ENCODE data around the gene SLC43A3. TPM values are rescaled to one million over a fixed set of nuclear protein-coding genes. Genes with fewer than 3 reads are reported as not detected.

The SLC43A3 gene
- total RNA-seq, 2 experiments from 2014 or later, result 41.3 to 62.1 TPM

DNA sequence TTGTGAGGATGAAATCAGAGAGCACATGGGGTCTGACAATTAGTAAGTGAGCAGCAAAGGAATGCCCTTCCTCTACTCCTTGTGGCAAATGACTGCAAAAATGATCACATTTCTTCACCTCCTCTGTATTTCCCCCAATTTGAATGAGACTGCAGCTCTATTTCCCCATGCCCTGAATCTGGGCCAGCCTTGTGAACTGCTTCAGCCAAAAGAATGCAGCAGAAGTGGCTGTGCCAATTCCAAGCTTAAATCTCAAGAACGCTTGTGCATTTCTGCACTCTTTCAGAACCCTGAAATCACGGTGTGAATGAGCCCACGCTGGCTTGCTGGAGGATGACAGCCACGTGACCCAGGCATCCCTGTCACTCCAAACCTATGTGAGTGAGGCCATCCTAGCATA lies 9.9 kb downstream of the SLC43A3 start:
- no peak overlapping the region for H3K27ac ChIP-seq (ENCODE audit: low read depth, low read length, poor library complexity, severe bottlenecking)
- ChIA-PET POLR2A (interaction anchor here (1.6 kb wide), 1 partner anchor 12 kb away, joined by 3 read pairs; no protein-coding TSS in a partner anchor), CTCF (ENCODE audit: unreplicated experiment) (no interaction called here)
- H3K79me2 ChIP-seq (ENCODE audit: insufficient read depth, low read depth, low read length), result no peaks in the 10 kb centered on the region
- no peak overlapping the region for H3K4me2 ChIP-seq (ENCODE audit: low read length)
- no peaks in the 10 kb centered on the region for H4K20me1 ChIP-seq (ENCODE audit: insufficient read depth, low read length)
- no peak overlapping the region for H2AFZ ChIP-seq (ENCODE audit: low read length)
- no peaks in the 10 kb centered on the region for H3K4me1 ChIP-seq (ENCODE audit: insufficient read depth, low read length, poor library complexity, severe bottlenecking)
- no peak overlapping the region for H3K4me3 ChIP-seq (ENCODE audit: low read depth, low read length, poor library complexity, severe bottlenecking)
- BruUV-seq (replicated peaks), result no TSS peak
- TF ChIP-seq, protein P1, sequence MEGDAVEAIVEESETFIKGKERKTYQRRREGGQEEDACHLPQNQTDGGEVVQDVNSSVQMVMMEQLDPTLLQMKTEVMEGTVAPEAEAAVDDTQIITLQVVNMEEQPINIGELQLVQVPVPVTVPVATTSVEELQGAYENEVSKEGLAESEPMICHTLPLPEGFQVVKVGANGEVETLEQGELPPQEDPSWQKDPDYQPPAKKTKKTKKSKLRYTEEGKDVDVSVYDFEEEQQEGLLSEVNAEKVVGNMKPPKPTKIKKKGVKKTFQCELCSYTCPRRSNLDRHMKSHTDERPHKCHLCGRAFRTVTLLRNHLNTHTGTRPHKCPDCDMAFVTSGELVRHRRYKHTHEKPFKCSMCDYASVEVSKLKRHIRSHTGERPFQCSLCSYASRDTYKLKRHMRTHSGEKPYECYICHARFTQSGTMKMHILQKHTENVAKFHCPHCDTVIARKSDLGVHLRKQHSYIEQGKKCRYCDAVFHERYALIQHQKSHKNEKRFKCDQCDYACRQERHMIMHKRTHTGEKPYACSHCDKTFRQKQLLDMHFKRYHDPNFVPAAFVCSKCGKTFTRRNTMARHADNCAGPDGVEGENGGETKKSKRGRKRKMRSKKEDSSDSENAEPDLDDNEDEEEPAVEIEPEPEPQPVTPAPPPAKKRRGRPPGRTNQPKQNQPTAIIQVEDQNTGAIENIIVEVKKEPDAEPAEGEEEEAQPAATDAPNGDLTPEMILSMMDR (conservative IDR thresholded peaks at IDR 0.05; ENCODE audit: low read length), result no peak
- no peak for TF ChIP-seq EZH2phosphoT487 (IDR thresholded peaks at IDR 0.05; ENCODE audit: borderline replicate concordance, low read depth, low read length)
- no peaks in the 10 kb centered on the region for H3K9me3 ChIP-seq (ENCODE audit: low read length)
- intact Hi-C loops (cut with micrococcal nuclease; ENCODE audit: unreplicated experiment), result no loop called here
- H3K36me3 ChIP-seq (ENCODE audit: insufficient read depth, low read length), result peaks cover 98% of the 10 kb centered on the region
- no peaks in the 10 kb centered on the region for H3K9me2 ChIP-seq (ENCODE audit: insufficient read depth, low read length)
- no peak for DNase-seq (ENCODE audit: low spot score)

DNA sequence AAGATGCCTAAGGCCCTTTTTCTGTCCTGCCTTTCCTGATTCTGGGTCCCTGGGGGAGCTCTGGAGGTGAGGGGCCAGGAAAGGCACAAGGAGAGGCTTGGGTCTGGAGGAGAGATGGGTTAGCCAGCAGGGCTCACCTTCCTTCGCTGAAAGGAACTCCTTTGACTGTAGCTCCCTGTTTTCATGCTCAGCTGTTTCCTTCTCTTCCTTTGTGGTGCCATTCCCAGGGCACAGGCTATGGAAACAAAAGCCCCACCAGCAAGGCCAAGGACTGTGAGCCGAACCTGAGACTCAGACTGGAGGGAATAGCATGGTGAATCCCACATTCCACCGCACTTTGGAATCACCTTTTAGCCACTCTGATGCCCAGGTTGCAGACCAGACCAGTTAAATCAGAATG lies 10.5 kb downstream of the SLC43A3 start:
- Histone ChIP-seq H3K79me2 (ENCODE audit: insufficient read depth, low read depth, low read length) (no peaks in the 10 kb centered on the region), H3K27ac (ENCODE audit: low read depth, low read length, poor library complexity, severe bottlenecking) (no peak overlapping the region), H3K4me3 (ENCODE audit: low read depth, low read length, poor library complexity, severe bottlenecking) (no peak overlapping the region), H3K9me2 (ENCODE audit: insufficient read depth, low read length) (no peaks in the 10 kb centered on the region), H3K4me2 (ENCODE audit: low read length) (no peak overlapping the region), H2AFZ (ENCODE audit: low read length) (no peak overlapping the region), H3K36me3 (ENCODE audit: insufficient read depth, low read length) (peaks cover 98% of the 10 kb centered on the region), H4K20me1 (ENCODE audit: insufficient read depth, low read length) (no peaks in the 10 kb centered on the region), H3K9me3 (ENCODE audit: low read length) (no peaks in the 10 kb centered on the region), H3K4me1 (ENCODE audit: insufficient read depth, low read length, poor library complexity, severe bottlenecking) (no peaks in the 10 kb centered on the region)
- ChIA-PET CTCF (ENCODE audit: unreplicated experiment) (no interaction called here), POLR2A (no interaction called here)
- BruUV-seq (replicated peaks), result no TSS peak
- no peak for DNase-seq (ENCODE audit: low spot score)
- intact Hi-C loops (cut with micrococcal nuclease; ENCODE audit: unreplicated experiment), result no loop called here
- no peak for TF ChIP-seq EZH2phosphoT487 (IDR thresholded peaks at IDR 0.05; ENCODE audit: borderline replicate concordance, low read depth, low read length)
- TF ChIP-seq, protein P1 (conservative IDR thresholded peaks at IDR 0.05; ENCODE audit: low read length), result no peak

DNA sequence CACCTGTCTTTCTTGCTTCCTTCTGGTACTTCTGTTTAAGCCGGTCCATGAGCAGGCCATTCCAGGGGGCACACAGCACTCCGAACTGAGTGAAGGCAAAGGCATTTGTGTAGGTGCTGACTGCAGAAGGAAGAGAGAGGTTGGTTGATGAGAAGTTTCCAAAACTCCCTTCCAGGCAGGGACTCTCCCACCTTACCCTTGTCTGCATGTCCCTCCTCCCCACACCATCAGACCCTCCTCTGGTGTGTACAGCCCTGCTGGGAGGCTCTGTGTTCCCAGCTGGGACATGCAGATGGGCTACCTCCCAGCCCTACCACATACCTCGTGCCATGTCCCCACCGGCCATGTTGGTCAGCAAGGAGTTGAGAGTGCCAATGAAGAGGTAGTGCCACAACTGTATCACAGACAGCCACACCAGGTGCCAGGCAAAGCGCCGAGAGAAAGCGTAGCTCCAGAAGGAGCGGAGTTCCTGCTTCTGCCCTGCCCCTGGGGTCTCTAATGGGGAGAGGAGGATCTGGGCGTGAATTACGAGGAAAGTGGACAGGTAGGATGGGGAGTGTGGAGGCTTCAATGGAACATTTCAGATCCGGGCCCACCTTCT lies 12.2 kb downstream of the SLC43A3 start:
- Histone ChIP-seq H3K9me2 (ENCODE audit: insufficient read depth, low read length) (no peaks in the 10 kb centered on the region), H3K79me2 (ENCODE audit: insufficient read depth, low read depth, low read length) (no peaks in the 10 kb centered on the region), H3K36me3 (ENCODE audit: insufficient read depth, low read length) (peaks cover 97% of the 10 kb centered on the region), H3K4me2 (ENCODE audit: low read length) (no peak overlapping the region), H3K27ac (ENCODE audit: low read depth, low read length, poor library complexity, severe bottlenecking) (no peak overlapping the region), H3K4me3 (ENCODE audit: low read depth, low read length, poor library complexity, severe bottlenecking) (no peak overlapping the region), H4K20me1 (ENCODE audit: insufficient read depth, low read length) (no peaks in the 10 kb centered on the region), H2AFZ (ENCODE audit: low read length) (no peak overlapping the region), H3K4me1 (ENCODE audit: insufficient read depth, low read length, poor library complexity, severe bottlenecking) (no peaks in the 10 kb centered on the region), H3K9me3 (ENCODE audit: low read length) (no peaks in the 10 kb centered on the region)
- intact Hi-C loops (cut with micrococcal nuclease; ENCODE audit: unreplicated experiment), result no loop called here
- BruUV-seq (replicated peaks), result no TSS peak
- ChIA-PET CTCF (ENCODE audit: unreplicated experiment) (no interaction called here), POLR2A (no interaction called here)
- no peak for DNase-seq (ENCODE audit: low spot score)
- no peak for TF ChIP-seq EZH2phosphoT487 (IDR thresholded peaks at IDR 0.05; ENCODE audit: borderline replicate concordance, low read depth, low read length)
- TF ChIP-seq, protein P1 (conservative IDR thresholded peaks at IDR 0.05; ENCODE audit: low read length), result no peak
